Measurements from ENCODE around the gene BLM. TPM values are rescaled to one million over a fixed set of nuclear protein-coding genes. Genes with fewer than 3 reads are reported as not detected.

Gene BLM
- total and polyA plus RNA-seq, 2 experiments from 2014 or later: 1.9 to 4.8 TPM

- H3K4me3 ChIP-seq: no peak overlapping the region
- H3F3A ChIP-seq (ENCODE audit: insufficient read depth): no peaks in the 10 kb centered on the region
- no peaks in the 10 kb centered on the region for H3K36me3 ChIP-seq (ENCODE audit: low read depth)
- H4K20me1 ChIP-seq (ENCODE audit: insufficient read depth): no peaks in the 10 kb centered on the region
- H2AFZ ChIP-seq: no peak overlapping the region
- H3K79me2 ChIP-seq (ENCODE audit: insufficient read depth): no peaks in the 10 kb centered on the region
- no peak for TF ChIP-seq EZH2phosphoT487 (IDR thresholded peaks at IDR 0.05; ENCODE audit: insufficient read depth, low read depth)
- no peak for TF ChIP-seq EZH2 (IDR thresholded peaks at IDR 0.05; ENCODE audit: insufficient read depth, poor library complexity, severe bottlenecking)
- no peak for DNase-seq
- no peaks in the 10 kb centered on the region for H3K9me3 ChIP-seq (ENCODE audit: low read depth)
- no peak overlapping the region for H3K4me2 ChIP-seq (ENCODE audit: unreplicated experiment)
- no peak overlapping the region for H3K27ac ChIP-seq
- H3K27me3 ChIP-seq (replicated peaks; ENCODE audit: insufficient read depth): no peaks in the 10 kb centered on the region
- H3K9ac ChIP-seq: no peak overlapping the region
- 51 to 54% methylated on average over 26 of the region's 26 CpGs for WGBS, 2 experiments (ENCODE audit: low coverage in 1 of 2, low lambda C conversion rate in 2 of 2, missing lambda C conversion rate in 2 of 2)
- in situ Hi-C loops (cut with MboI): no loop called here
- H3K4me1 ChIP-seq (ENCODE audit: insufficient read depth): no peaks in the 10 kb centered on the region
- no peaks in the 10 kb centered on the region for H3K9me2 ChIP-seq (ENCODE audit: insufficient read depth)
Measured at GRCh38 chr15:90818251-90819210, 101.4 kb downstream of the BLM start.

DNA sequence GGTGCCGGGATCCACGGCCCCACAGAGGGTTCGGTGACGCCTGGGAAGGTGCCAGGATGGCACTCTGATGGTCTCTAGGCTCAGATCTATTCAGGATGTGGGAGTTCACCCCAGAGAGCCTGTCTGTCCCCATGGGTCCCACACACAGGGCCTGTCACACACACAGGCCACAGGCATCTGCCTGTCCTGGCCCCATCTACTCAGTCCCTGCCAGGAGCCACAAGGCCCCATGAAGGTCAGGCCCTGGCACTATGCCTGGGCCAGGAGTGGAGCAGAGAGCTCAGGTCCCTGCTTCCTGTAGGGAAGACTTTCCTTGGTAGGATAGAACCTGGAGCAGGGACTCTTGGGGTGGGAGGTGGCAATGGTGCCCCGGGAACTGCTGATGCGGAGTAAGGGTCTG, 102.2 kb downstream of the BLM start:
- 85 to 94% methylated on average over 6 of the region's 6 CpGs for WGBS, 2 experiments (ENCODE audit: low coverage in 1 of 2, low lambda C conversion rate in 2 of 2, missing lambda C conversion rate in 2 of 2)
- in situ Hi-C loops (cut with MboI): no loop called here
- Histone ChIP-seq H3K4me3 (no peak overlapping the region), H3K27ac (no peak overlapping the region), H3K4me2 (ENCODE audit: unreplicated experiment) (no peak overlapping the region), H3F3A (ENCODE audit: insufficient read depth) (no peaks in the 10 kb centered on the region), H3K9ac (no peak overlapping the region), H4K20me1 (ENCODE audit: insufficient read depth) (no peaks in the 10 kb centered on the region), H3K79me2 (ENCODE audit: insufficient read depth) (no peaks in the 10 kb centered on the region), H3K27me3 (replicated peaks; ENCODE audit: insufficient read depth) (no peaks in the 10 kb centered on the region), H3K4me1 (ENCODE audit: insufficient read depth) (no peaks in the 10 kb centered on the region), H2AFZ (no peak overlapping the region), H3K36me3 (ENCODE audit: low read depth) (no peaks in the 10 kb centered on the region), H3K9me3 (ENCODE audit: low read depth) (no peaks in the 10 kb centered on the region), H3K9me2 (ENCODE audit: insufficient read depth) (no peaks in the 10 kb centered on the region)
- TF ChIP-seq EZH2 (IDR thresholded peaks at IDR 0.05; ENCODE audit: insufficient read depth, poor library complexity, severe bottlenecking) (no peak), EZH2phosphoT487 (IDR thresholded peaks at IDR 0.05; ENCODE audit: insufficient read depth, low read depth) (no peak)
- DNase-seq: no peak

GRCh38 chr15:90819850-90820249, 102.7 kb downstream of the BLM start:
- Histone ChIP-seq H3K27me3 (replicated peaks; ENCODE audit: insufficient read depth) (no peaks in the 10 kb centered on the region), H3K4me3 (no peak overlapping the region), H3K79me2 (ENCODE audit: insufficient read depth) (no peaks in the 10 kb centered on the region), H4K20me1 (ENCODE audit: insufficient read depth) (no peaks in the 10 kb centered on the region), H3K36me3 (ENCODE audit: low read depth) (no peaks in the 10 kb centered on the region), H3K9me3 (ENCODE audit: low read depth) (no peaks in the 10 kb centered on the region), H3K9ac (no peak overlapping the region), H2AFZ (no peak overlapping the region), H3K27ac (no peak overlapping the region), H3K4me1 (ENCODE audit: insufficient read depth) (no peaks in the 10 kb centered on the region), H3K9me2 (ENCODE audit: insufficient read depth) (no peaks in the 10 kb centered on the region), H3K4me2 (ENCODE audit: unreplicated experiment) (no peak overlapping the region), H3F3A (ENCODE audit: insufficient read depth) (no peaks in the 10 kb centered on the region)
- no peak for TF ChIP-seq EZH2 (IDR thresholded peaks at IDR 0.05; ENCODE audit: insufficient read depth, poor library complexity, severe bottlenecking)
- no peak for TF ChIP-seq EZH2phosphoT487 (IDR thresholded peaks at IDR 0.05; ENCODE audit: insufficient read depth, low read depth)
- no peak for DNase-seq
- in situ Hi-C loops (cut with MboI): no loop called here
- WGBS, 2 experiments (ENCODE audit: low coverage in 1 of 2, low lambda C conversion rate in 2 of 2, missing lambda C conversion rate in 2 of 2): 69 to 72% methylated on average over 10 to 12 of the region's 12 CpGs

DNA sequence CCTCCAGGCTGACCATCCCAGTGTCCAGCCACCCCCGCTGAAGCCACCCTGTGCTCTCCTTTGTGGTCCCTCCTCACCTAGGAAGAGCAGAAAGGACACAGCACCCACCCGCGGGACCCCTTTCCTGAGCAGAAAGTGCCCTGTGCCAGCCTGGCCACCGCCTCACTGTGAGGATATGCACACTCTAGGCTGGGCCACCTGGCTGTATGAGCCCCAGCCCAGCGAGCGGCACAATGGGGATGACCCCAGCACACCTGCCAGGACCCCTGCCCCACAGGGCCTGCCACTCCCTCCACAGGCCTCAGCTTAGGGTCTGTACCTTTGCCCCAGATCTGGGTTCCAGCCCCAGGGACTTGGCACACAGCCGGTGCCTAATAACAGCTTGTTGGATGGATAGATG, 103.3 kb downstream of the BLM start:
- 87 to 93% methylated on average over 7 of the region's 7 CpGs for WGBS, 2 experiments (ENCODE audit: low coverage in 1 of 2, low lambda C conversion rate in 2 of 2, missing lambda C conversion rate in 2 of 2)

More for the DNA sequence above, 103.3 kb downstream of the BLM start:
- in situ Hi-C loops (cut with MboI): no loop called here
- Histone ChIP-seq H3K9me2 (ENCODE audit: insufficient read depth) (no peaks in the 10 kb centered on the region), H3K27me3 (replicated peaks; ENCODE audit: insufficient read depth) (no peaks in the 10 kb centered on the region), H3K27ac (no peak overlapping the region), H3K36me3 (ENCODE audit: low read depth) (no peaks in the 10 kb centered on the region), H3K9ac (no peak overlapping the region), H3K4me1 (ENCODE audit: insufficient read depth) (no peaks in the 10 kb centered on the region), H3K9me3 (ENCODE audit: low read depth) (no peaks in the 10 kb centered on the region), H3K79me2 (ENCODE audit: insufficient read depth) (no peaks in the 10 kb centered on the region), H4K20me1 (ENCODE audit: insufficient read depth) (no peaks in the 10 kb centered on the region), H3K4me3 (no peak overlapping the region), H2AFZ (no peak overlapping the region), H3K4me2 (ENCODE audit: unreplicated experiment) (no peak overlapping the region), H3F3A (ENCODE audit: insufficient read depth) (no peaks in the 10 kb centered on the region)
- no peak for TF ChIP-seq EZH2phosphoT487 (IDR thresholded peaks at IDR 0.05; ENCODE audit: insufficient read depth, low read depth)
- no peak for TF ChIP-seq EZH2 (IDR thresholded peaks at IDR 0.05; ENCODE audit: insufficient read depth, poor library complexity, severe bottlenecking)
- DNase-seq: no peak

Measured in GM23248 (cell line).